GM13977 (cell line): ENCODE measurements around the gene RPL36A.
A peak's percentile ranks its signal among the peaks of the same experiment; 100 is the strongest.

Experiments
- DNase-seq: peaks from one replicate; pipeline ENCODE4 v3.0.0; 2012; ENCODE audit warnings: low spot score
- in situ Hi-C: fragments of 300-500 bp; cut with MboI; formaldehyde crosslinking; loops from one replicate; pipeline ENCODE4 v1.12.0; 2022; ENCODE audit warnings: low sequenced_read_pairs, low pct_unique_long_range_greater_than_20kb, mixed read lengths, inconsistent platforms; ENCODE audit not compliant: unreplicated experiment
- TF ChIP-seq, protein P1 (sequence below): IDR thresholded peaks from 2 replicates; pipeline ENCODE4 v1.5.1; 2012; ENCODE audit warnings: mild to moderate bottlenecking, control low read depth; ENCODE audit not compliant: insufficient read depth; ENCODE audit errors: extremely low read depth, missing control alignments

RPL36A gene

DNA sequence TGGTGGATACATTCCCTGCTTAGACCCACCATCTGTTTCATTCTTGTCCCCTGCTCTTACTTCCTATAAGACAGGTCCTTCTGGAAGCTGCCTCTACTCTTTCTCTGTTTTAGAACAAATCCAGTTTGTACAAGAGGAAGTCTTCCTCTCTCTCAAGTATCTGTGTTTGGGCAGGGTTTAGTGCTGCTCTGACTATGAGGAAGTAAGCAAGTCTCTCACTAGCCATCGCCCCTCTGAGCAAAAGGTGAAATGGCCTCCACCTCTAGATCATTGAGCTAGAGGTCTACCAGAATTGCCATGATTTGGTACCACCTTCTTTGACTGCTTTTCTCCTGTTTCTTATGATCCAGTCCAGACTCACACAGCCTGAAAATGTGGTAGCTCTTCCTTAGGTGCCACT is 13.3 kb upstream of the RPL36A start:
- TF ChIP-seq, protein P1, sequence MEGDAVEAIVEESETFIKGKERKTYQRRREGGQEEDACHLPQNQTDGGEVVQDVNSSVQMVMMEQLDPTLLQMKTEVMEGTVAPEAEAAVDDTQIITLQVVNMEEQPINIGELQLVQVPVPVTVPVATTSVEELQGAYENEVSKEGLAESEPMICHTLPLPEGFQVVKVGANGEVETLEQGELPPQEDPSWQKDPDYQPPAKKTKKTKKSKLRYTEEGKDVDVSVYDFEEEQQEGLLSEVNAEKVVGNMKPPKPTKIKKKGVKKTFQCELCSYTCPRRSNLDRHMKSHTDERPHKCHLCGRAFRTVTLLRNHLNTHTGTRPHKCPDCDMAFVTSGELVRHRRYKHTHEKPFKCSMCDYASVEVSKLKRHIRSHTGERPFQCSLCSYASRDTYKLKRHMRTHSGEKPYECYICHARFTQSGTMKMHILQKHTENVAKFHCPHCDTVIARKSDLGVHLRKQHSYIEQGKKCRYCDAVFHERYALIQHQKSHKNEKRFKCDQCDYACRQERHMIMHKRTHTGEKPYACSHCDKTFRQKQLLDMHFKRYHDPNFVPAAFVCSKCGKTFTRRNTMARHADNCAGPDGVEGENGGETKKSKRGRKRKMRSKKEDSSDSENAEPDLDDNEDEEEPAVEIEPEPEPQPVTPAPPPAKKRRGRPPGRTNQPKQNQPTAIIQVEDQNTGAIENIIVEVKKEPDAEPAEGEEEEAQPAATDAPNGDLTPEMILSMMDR: no peak
- no peak for DNase-seq

DNA sequence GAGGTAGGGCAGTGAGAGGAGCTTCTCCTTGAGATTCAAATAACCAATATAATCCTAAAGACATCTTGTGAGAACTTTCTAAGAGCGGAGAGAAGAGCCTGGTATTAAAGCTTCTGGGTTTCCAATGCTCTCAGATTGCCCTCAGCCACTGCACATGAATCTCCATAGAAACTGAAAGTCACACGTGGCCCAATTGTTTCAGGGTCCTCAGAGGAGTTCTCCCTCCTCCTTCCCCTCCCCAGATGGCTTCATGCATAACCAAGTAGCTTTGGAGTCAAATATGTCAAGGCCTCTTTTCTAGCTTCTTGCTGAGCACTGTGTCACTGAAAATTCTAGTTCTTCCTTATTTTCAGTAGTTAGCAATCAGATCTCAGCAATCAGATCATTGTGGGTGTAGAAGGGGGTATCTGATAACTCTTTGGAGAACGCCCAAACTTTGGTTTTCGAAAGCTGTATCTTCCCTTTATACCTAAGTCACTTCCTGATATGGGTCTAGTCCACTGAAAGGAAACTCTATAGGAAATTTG is 7.1 kb upstream of the RPL36A start:
- peak; percentile 41 for DNase-seq
- in situ Hi-C loops: no loop called here
- TF ChIP-seq, protein P1: no peak

More for the DNA sequence above, 13.3 kb upstream of the RPL36A start:
- in situ Hi-C loops: no loop called here

DNA sequence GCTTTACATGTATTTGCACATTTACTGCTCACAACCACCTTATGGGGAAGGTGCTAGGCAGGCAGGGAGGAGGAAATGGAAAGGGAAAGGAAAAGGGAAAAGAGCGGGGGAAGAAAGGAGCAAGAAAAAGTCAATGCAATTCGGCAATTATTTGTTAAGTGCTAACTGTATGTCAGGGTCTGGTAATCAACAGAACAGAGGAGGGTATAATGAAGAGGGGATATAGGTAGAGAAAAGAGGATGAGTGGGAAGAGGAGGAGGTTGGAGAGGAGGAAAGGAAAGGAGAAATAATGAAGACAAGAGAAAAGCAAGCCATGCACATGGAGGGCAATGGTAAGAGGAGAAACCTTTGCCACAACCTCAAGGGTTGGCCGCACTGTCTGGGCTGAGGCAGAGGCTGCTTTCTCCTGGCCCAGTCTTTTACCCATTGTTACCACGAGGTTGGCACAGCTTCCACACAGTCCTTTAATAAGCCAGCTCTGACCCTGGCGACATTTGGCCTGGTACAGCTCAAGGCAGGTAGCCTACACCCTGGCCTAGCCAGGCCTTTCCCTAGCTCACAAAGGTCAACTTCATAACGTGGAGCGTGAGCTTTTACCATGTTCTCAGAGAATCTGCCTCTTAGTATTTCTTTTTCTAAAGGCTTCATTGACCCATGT is 5.7 kb upstream of the RPL36A start:
- TF ChIP-seq, protein P1: no peak
- in situ Hi-C loops: no loop called here
- DNase-seq: no peak

DNA sequence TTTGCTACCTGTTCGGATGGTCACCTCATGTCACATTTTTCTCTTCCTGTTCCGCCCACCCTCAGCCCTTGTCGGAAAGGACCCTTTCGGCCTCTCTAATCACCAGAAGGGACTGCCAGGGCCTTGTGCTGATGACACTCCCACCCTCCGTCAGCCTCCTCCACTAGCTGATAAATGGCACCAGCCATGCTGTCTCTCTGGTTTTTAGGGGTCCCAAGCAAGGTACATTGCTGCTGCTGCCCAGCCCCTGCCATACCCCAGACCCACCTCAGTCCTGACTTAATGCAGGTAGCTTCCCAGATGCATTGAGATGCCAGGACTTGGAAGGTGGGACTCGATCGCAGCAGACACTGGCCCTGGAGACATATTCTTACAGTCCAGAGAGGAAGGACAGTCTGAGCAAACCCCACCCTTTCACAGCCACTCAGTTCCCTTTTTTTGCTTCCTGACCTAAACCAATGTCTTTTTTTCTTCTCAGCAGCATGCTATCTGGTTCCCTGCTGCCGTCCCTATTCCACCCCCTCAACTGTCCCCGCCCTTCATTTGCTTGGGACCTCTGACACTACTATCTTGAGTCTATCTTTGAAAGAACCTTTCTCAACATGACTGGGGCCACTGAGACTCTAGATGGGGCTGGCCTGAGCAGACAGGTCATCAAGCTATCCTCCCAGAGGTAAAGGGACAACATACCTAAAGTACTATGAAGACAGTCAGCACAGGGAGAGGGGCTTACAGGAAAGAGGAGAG is 4.8 kb upstream of the RPL36A start, which contains the start of gene BTK:
TSS of gene BTK (minus strand) at position 397 of the 747 bp plus-strand sequence. CDS start 10,907 bp downstream, outside the sequence.
- TF ChIP-seq, protein P1: no peak
- in situ Hi-C loops: no loop called here
- peak; percentile 55 for DNase-seq

DNA sequence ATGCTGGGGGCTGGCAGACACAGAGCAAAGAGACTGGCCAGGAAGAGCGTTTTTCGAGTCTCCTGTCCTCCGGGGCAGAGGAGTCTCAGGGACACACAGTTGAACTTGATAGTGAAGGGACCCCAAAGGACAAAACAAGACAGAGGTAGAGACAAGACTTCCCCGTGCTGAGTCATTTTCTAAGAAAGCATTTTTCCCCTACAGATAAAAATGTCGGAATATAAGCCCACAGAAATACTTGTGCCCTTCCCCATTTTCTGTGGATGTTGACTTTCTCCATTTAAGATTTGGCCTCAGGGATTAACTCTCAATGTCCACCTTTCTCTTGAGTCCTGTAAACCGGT is 4.3 kb upstream of the RPL36A start:
- TF ChIP-seq, protein P1: no peak
- in situ Hi-C loops: no loop called here
- DNase-seq: no peak

DNA sequence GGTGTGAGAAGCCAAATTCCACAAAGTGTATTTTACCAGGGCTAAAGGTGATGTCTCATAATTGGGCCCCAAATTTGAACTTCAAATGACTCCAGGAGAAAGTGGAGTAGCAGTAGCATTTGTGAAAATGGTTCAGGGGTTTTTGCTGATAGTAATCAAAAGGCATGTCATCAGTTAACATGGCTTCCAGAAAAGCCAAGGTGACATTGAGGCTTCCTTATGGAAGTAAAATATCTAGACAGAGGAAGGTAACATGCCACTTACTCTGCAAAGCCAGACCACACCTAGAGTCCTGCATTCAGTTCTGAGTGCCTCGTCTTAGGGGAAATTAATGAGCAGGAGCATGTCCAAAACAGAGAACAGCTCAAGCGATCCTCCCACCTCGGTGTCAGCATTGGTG is 2.2 kb upstream of the RPL36A start:
- TF ChIP-seq, protein P1: no peak
- no peak for DNase-seq
- in situ Hi-C loops: no loop called here
